PC-3 (cell line): ENCODE measurements around the gene ZBTB7C. TPM values are rescaled to one million over a fixed set of nuclear protein-coding genes. Genes with fewer than 3 reads are reported as not detected.

Experiments used
- ATAC-seq: fragments of 200-7000 bp; cut with Tn5 transposase; 2 replicates; pipeline ENCODE4 v1.9.1; 2020; ENCODE audit warnings: mild to moderate bottlenecking, moderate library complexity
- BruUV-seq: library from RNA; stranded (reverse); fragments of 400-500 nt; replicated peaks from 2 replicates; lab custom pipeline; 2021; lab: Mats Ljungman, UMichigan
- CTCF ChIA-PET: fragments of 300-600 bp; sonication (Branson Sonifier 250); formaldehyde crosslinking; loops from one replicate; lab custom pipeline; 2022; ENCODE audit warnings: antibody characterized with exemption; lab: Charles Lee
- POLR2A ChIA-PET: fragments of 300-600 bp; sonication (Branson Sonifier 250); formaldehyde crosslinking; loops from one replicate; lab custom pipeline; 2022; ENCODE audit warnings: antibody characterized with exemption; ENCODE audit not compliant: unreplicated experiment; lab: Charles Lee
- DNase-seq: peaks from one replicate; pipeline ENCODE4 v3.0.0-alpha.2; 2015
- H2AFZ ChIP-seq: fragments of 300-600 bp; sonication (generic); 2 replicates; pipeline ENCODE4 v1.6.0; 2016; ENCODE audit warnings: antibody characterized with exemption, low read length
- H3F3A ChIP-seq: fragments of 300-600 bp; sonication (generic); one replicate; pipeline ENCODE4 v1.6.0; 2017; ENCODE audit warnings: antibody characterized with exemption, low read length, control low read depth, mild to moderate bottlenecking; ENCODE audit not compliant: unreplicated experiment
- H3K27ac ChIP-seq: fragments of 300-600 bp; sonication (generic); 2 replicates; pipeline ENCODE4 v1.5.1; 2016; ENCODE audit warnings: mild to moderate bottlenecking, low read length
- H3K27me3 ChIP-seq: fragments of 300-600 bp; sonication (generic); 2 replicates; pipeline ENCODE4 v1.6.1; 2016; ENCODE audit warnings: low read length, mixed read lengths
- H3K36me3 ChIP-seq: fragments of 300-600 bp; sonication (generic); 2 replicates; pipeline ENCODE4 v1.6.1; 2016; ENCODE audit warnings: low read depth, mixed run types, low read length, mixed read lengths
- H3K4me1 ChIP-seq: fragments of 300-600 bp; sonication (generic); 2 replicates; pipeline ENCODE4 v1.5.1; 2016; ENCODE audit warnings: low read length; ENCODE audit not compliant: insufficient read depth
- H3K4me2 ChIP-seq: fragments of 300-600 bp; sonication (generic); 2 replicates; pipeline ENCODE4 v1.6.0; 2016; ENCODE audit warnings: low read length
- H3K4me3 ChIP-seq: fragments of 300-600 bp; sonication (generic); 2 replicates; pipeline ENCODE4 v1.5.1; 2016; ENCODE audit warnings: mild to moderate bottlenecking, low read length, mixed read lengths
- H3K79me2 ChIP-seq: fragments of 300-600 bp; sonication (generic); 2 replicates; pipeline ENCODE4 v1.6.1; 2017; ENCODE audit warnings: low read length, mixed read lengths
- H3K9ac ChIP-seq: fragments of 300-600 bp; sonication (generic); 2 replicates; pipeline ENCODE4 v1.6.0; 2016; ENCODE audit warnings: mild to moderate bottlenecking, low read length
- H3K9me2 ChIP-seq: fragments of 300-600 bp; sonication (generic); replicated peaks from 2 replicates; pipeline ENCODE4 v1.6.1; 2016; ENCODE audit warnings: mixed run types, low read length, mixed read lengths
- H3K9me3 ChIP-seq: fragments of 300-600 bp; sonication (generic); 2 replicates; pipeline ENCODE4 v1.6.1; 2016; ENCODE audit warnings: low read length, mixed read lengths
- H4K20me1 ChIP-seq: fragments of 300-600 bp; sonication (generic); 2 replicates; pipeline ENCODE4 v1.6.1; 2016; ENCODE audit warnings: low read length, mixed read lengths
- EZH2 ChIP-seq: fragments of 300-600 bp; sonication (generic); IDR thresholded peaks from one replicate; pipeline ENCODE4 v1.6.1; 2017; ENCODE audit warnings: antibody characterized with exemption, mild to moderate bottlenecking, low read length; ENCODE audit not compliant: unreplicated experiment
- EZH2phosphoT487 ChIP-seq: fragments of 300-600 bp; sonication (generic); IDR thresholded peaks from 2 replicates; pipeline ENCODE4 v1.6.1; 2018; ENCODE audit warnings: mild to moderate bottlenecking, antibody characterized with exemption, low read length, borderline replicate concordance
- intact Hi-C: fragments of 100-400 bp; cut with micrococcal nuclease; formaldehyde crosslinking; loops from 2 replicates; pipeline ENCODE4 v1.9.0; 2023
- total RNA-seq: library from RNA; depleted of rRNA; stranded (reverse); fragments of >200 nt; gene quantifications from 2 replicates; pipeline ENCODE4 v1.2.3, GENCODE V29; 2014
- TF ChIP-seq, protein P1 (sequence below): fragments of 300-600 bp; sonication (generic); conservative IDR thresholded peaks from 2 replicates; pipeline ENCODE4 v1.5.1; 2017; ENCODE audit warnings: antibody characterized with exemption, low read depth, mild to moderate bottlenecking, low read length

Gene ZBTB7C
- total RNA-seq, 1 experiment from 2014 or later = 1.3 TPM

DNA sequence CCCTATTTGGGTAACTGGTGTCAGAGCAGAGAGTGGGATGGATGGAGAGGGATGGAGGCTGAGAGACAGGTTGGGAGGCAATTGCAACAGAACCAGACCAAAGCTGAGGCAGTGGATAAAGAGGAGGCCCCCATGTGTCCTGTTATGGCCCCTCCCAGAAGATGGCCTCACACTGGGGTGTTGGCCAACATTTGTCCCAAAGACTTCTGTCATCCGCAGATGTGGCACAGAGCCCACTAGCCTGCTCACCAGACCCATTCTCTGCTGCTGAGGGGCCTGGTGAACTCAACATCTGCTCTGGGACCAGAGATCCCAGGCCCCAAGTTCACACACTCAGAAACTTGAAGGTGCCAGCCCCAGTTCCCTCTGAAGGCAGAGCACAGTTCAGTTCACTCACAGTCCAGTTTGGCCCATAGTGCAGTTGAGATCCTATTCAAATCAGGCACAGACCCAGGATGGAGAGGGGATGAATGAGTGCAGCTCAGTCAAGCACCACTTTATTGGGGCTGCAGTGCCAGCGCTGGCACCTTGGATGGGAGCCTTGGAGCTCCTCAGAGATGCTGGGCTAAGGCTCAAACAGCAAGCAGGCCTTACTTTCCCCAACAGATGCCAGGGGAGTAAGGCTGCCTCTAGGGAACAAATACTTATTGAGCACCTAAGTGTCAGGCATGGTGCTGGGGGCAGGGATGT is 189.2 kb downstream of the ZBTB7C start:
- no peak overlapping the region for H3K4me2 ChIP-seq
- no peak overlapping the region for H2AFZ ChIP-seq
- no peaks in the 10 kb centered on the region for H3K79me2 ChIP-seq
- H3F3A ChIP-seq = no peaks in the 10 kb centered on the region
- H3K27ac ChIP-seq = no peak overlapping the region
- H3K27me3 ChIP-seq = no peaks in the 10 kb centered on the region
- no peaks in the 10 kb centered on the region for H3K36me3 ChIP-seq
- no TSS peak for BruUV-seq
- intact Hi-C loops = no loop called here
- DNase-seq = no peak
- POLR2A ChIA-PET = no interaction called here
- no peak overlapping the region for H3K4me3 ChIP-seq
- H3K9me2 ChIP-seq = no peaks in the 10 kb centered on the region
- no peak for TF ChIP-seq EZH2phosphoT487
- TF ChIP-seq, protein P1, sequence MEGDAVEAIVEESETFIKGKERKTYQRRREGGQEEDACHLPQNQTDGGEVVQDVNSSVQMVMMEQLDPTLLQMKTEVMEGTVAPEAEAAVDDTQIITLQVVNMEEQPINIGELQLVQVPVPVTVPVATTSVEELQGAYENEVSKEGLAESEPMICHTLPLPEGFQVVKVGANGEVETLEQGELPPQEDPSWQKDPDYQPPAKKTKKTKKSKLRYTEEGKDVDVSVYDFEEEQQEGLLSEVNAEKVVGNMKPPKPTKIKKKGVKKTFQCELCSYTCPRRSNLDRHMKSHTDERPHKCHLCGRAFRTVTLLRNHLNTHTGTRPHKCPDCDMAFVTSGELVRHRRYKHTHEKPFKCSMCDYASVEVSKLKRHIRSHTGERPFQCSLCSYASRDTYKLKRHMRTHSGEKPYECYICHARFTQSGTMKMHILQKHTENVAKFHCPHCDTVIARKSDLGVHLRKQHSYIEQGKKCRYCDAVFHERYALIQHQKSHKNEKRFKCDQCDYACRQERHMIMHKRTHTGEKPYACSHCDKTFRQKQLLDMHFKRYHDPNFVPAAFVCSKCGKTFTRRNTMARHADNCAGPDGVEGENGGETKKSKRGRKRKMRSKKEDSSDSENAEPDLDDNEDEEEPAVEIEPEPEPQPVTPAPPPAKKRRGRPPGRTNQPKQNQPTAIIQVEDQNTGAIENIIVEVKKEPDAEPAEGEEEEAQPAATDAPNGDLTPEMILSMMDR = no peak
- no peak for TF ChIP-seq EZH2
- CTCF ChIA-PET = no interaction called here
- peaks cover 4% of the 10 kb centered on the region; the same call in 1 of the 2 replicates for H3K4me1 ChIP-seq
- H3K9me3 ChIP-seq = no peaks in the 10 kb centered on the region
- no peaks in the 10 kb centered on the region for H4K20me1 ChIP-seq
- H3K9ac ChIP-seq = no peak overlapping the region
- no peak for ATAC-seq

DNA sequence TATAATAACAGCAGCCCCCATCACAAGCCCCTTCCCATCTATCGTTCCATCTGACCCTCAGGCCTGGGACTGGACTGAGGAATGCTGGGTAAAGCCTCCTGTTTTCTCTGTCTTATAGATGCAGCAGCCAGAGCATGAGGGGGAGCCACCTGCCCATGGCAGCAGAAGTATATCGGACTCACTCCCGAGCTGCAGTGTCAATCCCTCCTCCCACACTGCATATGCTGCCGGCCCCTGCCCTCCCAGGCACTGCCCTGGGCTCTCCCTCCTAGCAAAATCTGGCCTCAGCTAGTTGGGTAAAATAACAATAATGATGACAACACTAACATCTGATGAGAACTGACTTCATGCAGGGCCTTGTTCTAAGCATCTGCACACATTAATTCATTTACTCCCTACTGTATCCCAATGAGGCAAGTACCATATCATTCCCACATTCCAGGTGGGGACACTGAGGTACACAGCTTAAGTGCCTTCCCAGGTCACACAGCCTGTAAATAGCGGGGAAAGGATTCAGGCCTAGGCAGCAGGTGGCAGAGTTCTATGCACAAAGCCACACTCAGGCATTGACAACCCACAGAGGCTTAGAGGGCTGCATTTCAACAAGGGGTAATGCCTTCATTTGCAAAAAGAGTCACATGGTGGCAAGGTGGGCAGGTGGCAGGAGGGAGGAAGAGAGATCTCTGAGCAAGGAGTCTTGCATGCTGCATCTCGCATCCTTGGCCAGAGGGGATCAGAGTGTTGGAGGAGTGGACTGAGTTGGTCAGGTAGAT is 190.0 kb downstream of the ZBTB7C start:
- no peaks in the 10 kb centered on the region for H3K9me2 ChIP-seq
- no peaks in the 10 kb centered on the region for H3K79me2 ChIP-seq
- CTCF ChIA-PET = no interaction called here
- TF ChIP-seq, protein P1 = no peak
- TF ChIP-seq EZH2 (no peak), EZH2phosphoT487 (no peak)
- H3F3A ChIP-seq = no peaks in the 10 kb centered on the region
- no peak for ATAC-seq
- H3K4me3 ChIP-seq = no peak overlapping the region
- no peak overlapping the region for H3K27ac ChIP-seq
- no peak overlapping the region for H3K4me2 ChIP-seq
- H4K20me1 ChIP-seq = no peaks in the 10 kb centered on the region
- H3K9me3 ChIP-seq = no peaks in the 10 kb centered on the region
- POLR2A ChIA-PET = no interaction called here
- no peak for DNase-seq
- no peaks in the 10 kb centered on the region for H3K36me3 ChIP-seq
- peaks cover 4% of the 10 kb centered on the region; the same call in 1 of the 2 replicates for H3K4me1 ChIP-seq
- H3K27me3 ChIP-seq = no peaks in the 10 kb centered on the region
- no peak overlapping the region for H3K9ac ChIP-seq
- no peak overlapping the region for H2AFZ ChIP-seq
- no TSS peak for BruUV-seq
- intact Hi-C loops = no loop called here
